LoVo (cell line): Measurements from ENCODE around the gene GPRIN1.
"Not testable (repeated sequence)": the region's sequence is repeated elsewhere in the genome, so short reads cannot be mapped to it uniquely, and the experiment has no call there.

Experiments used
- DNase-seq: peaks from one replicate; pipeline ENCODE4 v3.0.0-alpha.2; 2016; ENCODE audit warnings: low spot score

The GPRIN1 gene

DNA sequence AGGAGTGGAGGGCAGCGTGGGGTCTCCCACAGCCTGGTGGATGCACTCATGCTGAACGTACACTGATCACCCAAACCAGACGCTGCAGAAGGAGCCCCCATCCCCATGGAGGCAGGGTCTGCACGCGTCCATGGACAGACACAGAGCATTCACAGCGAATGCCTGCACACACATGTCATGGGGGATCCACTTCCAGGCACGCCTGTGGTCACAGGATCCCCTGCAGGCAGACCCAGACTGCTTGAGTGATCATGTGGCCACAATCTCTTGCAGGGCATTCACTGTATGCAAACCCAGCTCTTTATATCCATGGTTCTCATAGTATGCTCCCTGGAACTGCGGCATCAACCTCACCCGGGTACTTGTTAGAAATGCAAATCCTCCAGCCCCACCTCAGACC lies 15.0 kb upstream of the GPRIN1 start:
- DNase-seq = no peak

DNA sequence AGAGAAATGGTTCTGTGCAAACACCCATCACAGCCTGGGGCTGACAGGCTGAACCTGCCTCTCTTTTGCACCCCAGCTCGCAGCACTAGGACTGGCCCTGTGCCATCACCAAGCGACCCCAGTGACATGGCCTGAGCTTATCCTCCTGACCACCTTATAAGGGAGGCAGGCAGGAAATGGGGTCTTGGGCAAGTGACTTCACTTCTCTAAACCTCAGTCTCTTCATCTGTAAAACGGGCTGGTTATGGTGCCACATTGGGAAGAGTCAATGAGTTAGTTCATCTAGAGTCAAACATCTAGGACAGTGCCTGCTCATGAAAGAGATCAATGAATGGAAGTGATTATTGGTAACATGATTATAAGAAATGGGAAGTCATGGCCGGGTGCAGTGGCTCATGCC lies 14.2 kb upstream of the GPRIN1 start:
- DNase-seq = no peak

DNA sequence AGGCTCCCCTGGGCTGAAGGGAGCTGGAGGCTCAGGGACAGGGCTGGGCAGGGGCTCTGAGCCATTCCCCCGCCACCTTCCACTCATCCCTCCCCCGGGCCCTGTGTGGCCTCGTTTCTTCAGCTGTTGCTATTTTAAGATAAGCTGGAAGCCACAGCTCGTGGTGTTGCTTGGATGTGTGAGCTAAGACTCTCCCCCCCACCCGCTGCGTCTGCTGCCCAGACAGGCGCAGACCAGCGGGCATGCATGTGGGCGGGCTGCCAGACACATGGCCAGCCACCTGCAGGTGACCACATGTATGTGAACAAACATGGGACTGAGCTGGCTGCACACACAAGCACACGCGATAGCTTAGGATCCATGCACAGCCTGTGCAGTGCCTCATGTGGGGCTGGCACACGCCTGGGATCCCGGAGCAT lies 11.7 kb upstream of the GPRIN1 start:
- DNase-seq = no peak

DNA sequence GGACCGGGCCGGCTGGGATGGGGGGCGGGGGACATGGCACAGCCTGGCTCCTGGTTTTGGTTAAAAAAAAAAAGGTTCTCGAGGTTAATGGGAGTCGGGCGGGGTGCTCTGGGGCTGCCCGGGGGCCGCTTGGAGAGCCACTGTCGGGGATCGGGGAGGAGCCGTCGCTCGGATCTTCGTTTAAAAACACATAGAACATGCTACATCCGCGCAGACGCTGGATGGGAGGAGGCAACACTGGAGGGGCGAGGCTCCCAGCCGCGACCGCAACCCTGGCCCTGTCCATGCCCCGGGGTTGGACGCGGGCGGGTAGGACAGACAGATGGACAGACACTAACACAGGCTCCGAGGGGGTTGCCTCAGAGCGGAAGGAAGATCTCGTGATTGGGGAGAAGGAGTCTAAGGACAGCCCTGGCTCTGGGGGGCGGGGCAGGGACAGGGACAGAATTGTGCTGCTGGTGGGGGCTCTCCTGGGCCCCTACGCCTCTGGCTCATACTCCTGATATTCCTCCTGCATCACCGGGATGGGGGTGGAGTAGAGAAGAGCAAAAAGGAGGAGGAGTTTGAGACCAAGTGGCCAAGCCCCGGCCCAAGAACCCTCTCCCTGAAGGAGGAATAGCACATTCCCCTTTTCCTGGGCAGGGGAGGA lies 10.5 kb upstream of the GPRIN1 start:
- DNase-seq = no peak

DNA sequence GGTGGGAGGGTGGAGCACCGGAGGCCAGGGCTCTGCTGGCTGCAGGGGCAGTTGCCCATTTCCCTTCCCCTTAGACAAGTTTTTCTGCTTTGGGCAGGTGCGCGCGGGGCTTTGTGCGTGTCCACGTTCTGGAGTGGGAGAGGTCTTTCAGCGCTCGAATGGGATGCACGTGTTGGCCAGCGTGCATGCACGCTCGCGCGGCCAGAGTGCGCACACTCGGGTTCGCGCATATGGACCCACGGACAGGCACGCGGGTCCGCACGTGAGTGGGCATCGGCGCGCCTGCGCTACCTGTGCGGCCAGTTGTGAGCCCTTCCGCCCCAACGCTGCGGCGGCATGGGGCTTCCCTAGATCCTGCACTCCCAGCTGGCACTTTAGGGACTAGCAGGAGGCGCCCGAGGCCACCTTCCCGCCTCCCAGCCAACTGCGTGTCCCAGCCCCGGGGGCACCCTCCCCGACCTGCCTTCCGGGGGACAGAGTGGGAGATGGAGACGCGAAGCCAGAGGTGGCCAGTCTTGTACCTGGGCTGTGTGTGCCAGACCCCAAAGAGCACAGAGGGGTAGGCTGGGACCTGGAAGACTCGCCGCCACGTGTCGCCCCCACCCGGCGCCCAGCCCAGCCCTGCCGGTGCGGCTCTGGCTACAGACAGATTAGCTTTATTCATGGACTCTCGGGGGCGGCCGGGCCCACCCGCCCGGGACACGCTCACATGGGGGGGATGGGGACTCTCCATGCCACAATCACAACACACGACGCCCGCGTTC lies 9.8 kb upstream of the GPRIN1 start:
- DNase-seq = no peak

DNA sequence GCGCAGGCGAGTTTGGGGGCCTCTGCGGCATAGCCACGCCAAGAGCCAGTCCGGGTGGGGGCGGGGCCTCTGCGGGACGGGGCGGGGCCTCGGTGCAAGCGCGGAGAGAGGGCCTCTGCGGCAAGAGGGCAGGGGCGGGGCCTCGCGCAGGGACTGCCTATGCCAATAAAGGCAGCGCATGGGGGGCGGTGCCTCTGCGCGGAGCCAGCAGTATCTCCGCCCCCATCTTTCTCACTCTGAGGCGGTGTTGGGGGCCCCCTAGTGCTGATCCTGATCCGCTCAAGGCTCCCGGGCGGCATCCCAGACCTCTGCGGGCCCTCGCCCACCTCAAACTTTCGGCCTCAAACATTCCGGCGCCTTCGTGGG lies 9.2 kb upstream of the GPRIN1 start:
- DNase-seq = no peak

DNA sequence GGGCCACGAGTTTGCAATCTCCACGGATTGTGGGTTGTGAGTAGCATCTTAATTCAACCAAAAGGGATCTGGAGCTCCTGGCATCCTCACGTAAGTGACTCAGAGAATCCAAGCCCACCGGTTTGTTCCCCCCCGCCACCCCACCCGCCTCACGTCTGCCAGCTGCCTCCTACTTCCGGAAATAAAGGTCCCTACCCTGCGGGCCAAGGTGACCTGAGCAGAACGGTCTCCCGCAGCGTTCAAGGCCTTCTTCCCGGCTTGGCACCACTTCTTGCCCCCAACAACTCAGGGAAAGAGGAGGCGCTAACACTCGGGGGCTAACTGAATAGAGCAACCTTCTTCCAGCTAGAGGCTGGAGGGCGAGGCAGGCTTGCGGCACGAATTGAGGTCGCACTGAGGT lies 8.8 kb upstream of the GPRIN1 start:
- DNase-seq = no peak

DNA sequence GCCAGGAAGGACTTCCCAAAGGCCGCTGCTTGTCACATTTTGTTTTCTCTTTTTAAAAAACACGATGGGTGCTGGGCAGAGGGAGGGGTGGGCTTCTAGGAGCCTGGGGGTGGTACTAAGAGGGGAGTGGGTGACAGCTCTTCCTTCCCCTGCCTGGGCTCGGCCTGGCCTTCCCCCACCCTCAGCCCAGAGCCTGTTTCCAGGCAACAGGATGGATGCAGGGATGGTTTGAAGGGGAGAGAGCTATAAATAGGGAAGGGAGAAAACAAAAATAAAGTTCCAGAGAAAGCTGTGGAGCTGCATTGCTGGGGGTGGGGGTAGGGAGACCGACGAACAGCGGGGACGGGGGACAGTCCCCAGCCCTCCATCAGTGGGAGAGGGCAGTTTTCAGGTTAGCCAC lies 6.6 kb upstream of the GPRIN1 start:
- no peak for DNase-seq

DNA sequence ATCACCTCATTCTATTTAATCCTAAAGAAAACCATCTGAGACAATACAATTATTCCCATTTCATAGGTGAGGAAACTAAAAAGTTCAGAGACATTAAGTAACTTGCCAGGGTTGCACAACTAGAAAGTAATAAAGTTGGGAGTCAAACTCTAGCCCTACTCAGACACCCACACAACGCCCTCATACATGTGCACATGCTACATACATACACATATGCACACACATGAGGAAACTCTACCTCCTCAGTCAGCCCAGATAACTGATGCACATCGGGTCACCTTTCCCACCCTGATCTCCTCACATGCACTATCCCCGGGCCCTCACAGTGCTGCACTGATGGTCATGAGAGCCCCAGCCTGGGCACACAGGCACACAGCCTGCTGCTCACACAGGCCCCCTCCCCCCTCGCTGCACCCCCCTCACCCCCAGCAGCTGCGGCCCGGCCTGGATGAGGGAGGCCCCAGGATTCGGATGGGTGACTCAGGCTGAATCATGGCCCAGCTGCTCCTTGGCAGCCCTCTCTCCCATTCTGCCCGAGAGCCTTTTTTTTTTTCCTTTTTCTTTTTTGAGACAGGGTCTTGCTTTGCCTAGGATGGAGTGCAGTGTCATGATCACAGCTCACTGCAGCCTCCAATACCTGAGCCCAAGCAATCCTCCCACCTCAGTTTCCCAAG lies 5.0 kb upstream of the GPRIN1 start:
- DNase-seq = no peak

DNA sequence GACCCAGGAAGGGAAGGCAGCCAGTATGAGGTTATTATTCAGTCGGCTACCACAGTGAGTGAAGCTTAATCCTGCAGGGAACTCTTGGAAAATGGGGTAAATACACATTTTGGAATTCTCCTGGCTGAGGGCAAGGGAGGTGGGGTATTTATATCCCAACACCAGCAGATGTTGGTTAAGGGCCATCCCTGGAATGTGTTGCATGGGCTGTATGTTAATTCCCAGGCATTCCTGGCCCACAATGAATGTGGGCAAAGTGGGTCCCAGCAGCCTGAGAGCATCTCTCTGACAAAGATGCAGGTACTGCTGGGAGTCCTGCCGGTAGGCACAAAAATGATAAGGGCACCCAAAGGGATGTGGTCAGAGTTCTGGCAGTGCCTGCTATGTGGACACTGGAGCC lies 2.9 kb upstream of the GPRIN1 start:
- DNase-seq = no peak

DNA sequence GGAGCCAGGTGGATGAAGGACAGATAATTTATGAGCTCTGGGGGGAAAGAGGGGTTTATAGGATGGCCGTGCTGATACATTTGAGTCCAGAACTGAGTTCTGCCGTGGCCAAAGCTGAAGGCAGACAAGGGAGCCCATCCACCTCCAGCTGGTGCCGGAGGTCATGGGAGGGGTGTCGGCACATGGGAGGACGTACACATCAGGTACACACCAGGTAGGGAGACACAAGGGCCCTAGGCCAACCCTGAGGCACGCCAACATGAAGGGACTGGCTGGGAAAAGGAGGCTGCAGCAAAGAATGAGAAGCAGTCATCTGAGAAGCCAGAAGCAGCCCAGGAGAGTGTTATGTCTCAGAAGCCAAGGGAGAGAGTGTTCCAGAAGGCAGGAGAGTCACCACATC lies 2.1 kb upstream of the GPRIN1 start:
- no peak for DNase-seq

DNA sequence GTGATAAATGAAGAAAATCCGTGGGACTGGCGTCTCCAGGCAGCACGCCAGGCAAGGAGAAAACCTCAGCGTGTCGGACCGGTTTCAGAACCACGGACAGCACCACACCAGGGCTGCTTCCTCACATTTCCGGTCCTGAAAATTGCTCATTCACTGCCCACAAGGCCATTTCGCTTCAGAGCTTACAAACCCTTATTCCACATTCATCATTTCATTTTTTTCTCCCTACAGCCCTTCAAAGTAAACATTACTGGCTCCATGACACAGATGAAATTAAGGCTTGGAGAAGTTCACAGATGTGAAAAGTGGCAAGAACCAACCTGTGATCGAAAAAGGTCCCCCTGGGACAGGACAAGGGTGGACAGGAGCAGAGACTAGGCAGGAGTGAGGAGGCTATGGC lies 1.5 kb upstream of the GPRIN1 start:
- peak; percentile 74 for DNase-seq

DNA sequence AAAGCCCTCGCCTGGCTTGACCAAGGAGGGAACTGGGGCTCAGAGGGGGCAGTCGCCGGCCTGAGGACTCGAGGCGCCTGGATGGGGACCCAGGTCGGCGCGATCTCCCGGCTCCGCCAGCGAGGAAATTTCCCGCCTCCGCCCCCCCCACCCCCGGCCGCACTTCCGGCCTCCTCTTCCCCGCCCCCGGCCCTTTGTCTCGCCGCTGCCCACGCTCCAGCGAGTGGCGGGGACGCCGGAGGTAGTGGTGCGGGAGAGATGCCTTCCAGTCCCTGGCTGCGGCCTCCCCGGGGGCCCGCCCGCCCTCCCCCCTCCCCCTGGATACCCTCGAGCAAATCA lies 448 bp upstream of the GPRIN1 start:
- no peak for DNase-seq

DNA sequence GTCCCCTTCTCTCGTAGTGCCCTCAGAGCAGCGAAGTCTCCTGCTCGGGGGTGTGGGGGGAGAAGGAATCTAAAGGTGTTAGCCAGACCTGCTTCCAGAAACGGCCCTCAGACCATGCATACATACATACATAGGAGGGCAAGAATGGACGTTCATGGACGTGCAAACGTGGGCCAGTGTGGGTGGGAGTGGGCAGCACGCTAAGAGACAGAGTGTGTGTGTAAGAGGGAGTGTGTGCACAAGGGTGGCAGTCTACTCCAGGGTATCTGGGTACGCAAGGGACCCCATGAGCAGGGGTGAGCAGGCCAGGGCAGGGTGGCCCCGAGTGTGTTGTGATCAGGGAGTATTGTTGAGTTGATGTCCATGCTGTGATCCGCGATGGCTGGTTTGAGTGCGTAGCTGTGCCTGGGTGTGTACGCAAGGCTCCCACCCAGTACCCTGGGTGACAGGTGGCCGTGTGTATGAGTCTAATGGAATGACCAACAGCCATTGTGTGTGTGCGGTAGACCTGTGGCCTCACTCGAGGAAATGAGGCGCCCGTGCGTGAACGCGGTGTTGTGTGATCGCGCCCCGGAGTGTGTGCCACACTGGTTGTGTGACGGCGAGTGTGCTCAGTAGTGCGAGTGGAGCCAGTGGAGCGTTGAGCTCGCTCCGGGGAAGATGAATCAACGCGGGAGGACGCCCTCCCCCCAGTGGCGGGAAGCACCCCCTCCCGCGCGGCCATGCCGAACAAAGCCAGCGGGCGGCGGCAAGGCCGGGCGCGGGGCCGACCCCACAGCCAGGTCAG lies 826 bp downstream of the GPRIN1 start:
- DNase-seq = no peak

DNA sequence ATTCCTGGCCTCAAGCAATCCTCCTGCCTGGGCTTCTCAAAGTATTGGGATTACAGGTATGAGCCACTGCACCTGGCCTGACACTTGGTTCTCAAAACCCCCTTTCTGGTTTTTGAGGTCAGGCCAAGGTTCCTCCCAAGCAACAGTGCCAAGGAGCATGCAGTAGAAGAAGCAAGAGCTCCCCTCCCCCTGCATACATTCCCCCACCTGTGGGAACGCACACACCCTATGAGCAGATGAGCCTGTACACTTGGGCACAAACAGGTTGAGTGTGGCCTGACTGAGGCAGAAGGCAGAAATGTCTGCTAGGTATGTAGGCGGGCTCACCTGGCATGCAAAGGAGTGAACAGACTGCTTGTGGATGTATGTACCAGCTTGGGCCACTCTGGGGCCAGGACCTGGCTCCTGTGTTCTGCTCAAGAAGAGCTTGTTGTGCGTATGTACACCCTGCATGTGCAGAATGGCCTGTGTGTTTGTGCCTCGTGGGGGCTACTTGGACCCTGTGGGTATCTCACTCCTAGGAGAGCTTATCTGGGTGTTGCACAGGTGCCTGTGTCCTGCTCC lies 1.7 kb downstream of the GPRIN1 start:
- DNase-seq = no peak

DNA sequence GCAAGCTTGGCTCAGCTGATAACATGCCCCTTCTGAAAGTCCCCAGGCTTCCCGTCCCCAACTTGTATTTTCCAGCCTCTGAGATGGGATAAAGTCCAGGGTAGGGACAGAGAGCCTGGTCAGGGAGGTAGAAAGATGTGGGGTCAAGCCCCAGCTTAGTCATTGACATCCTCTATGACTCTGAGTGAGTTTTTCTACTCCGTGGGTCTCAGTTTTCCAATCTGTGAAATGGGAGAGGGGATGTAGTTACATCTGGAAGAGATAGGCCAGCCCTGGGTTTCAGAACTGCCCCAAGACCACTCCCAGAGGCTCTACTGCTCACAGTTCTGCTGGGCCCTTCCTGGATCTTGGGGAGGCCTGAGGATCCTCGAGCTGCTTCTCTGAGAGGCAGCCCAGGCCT lies 3.1 kb downstream of the GPRIN1 start:
- no peak for DNase-seq

DNA sequence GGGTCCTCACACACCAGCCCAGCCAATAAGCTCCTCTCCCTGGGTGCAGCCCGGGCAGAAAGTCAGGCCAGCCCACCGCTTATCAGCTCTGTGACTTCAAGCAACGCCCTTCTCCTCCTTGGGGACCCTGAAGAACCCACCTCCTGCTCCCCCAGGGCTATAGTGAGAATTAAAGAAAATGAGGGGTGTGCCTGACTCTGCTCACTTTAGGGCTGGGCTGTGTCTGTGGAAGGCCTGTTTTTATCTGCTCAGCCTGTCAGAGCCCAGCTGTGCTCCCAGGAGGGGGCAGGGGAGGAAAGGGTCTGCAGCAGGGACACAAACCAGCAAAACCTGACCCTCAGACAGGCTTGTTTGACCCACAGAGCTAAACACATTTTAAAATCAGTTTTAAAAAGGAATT lies 3.9 kb downstream of the GPRIN1 start:
- DNase-seq = no peak

DNA sequence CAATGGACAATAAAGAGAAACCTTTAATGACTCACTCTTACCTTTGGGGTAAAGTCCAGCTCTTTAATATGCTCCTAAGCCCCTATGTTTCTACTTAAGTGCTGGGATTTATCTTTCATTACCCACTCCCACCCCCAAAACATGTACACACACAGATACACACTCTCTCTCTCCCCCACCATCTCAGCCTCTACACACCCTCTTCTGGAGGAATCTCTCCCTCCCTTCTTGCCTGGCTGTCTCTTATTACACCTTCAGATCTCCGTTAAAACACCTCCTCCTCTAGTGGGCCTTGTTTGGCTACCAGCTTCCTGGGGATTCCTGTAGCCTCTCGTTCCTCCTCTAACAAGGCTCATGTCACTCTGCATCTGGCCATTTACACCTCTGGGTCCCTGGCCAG lies 6.9 kb downstream of the GPRIN1 start:
- DNase-seq = no peak

DNA sequence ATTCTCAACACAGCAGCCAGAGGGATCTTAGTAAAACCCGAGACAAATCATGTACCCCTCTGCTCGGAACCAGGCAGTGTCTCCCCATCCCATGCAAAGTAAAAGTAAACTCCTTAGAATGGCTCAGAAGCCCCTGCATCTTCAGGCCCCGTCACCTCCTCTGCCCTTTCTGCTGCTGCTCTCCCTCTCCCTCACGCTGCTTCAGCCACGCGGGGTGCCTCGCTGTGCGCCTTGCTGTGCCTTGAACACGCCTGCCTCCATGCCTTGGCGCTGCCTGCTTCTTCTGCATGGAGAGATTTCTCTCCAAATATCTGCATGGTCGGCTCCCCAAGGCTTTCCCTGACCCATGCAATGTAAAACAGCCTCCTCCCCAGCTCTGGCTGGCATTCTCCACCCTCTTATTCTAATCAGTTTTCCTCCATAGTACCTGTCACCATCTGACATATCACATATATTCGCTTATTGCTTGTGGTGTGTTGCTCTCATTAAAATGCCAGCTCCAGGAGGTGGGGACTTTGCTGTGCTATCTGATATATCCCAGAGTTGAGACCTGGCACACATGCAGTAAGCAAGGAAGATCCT lies 8.0 kb downstream of the GPRIN1 start:
- no peak for DNase-seq

DNA sequence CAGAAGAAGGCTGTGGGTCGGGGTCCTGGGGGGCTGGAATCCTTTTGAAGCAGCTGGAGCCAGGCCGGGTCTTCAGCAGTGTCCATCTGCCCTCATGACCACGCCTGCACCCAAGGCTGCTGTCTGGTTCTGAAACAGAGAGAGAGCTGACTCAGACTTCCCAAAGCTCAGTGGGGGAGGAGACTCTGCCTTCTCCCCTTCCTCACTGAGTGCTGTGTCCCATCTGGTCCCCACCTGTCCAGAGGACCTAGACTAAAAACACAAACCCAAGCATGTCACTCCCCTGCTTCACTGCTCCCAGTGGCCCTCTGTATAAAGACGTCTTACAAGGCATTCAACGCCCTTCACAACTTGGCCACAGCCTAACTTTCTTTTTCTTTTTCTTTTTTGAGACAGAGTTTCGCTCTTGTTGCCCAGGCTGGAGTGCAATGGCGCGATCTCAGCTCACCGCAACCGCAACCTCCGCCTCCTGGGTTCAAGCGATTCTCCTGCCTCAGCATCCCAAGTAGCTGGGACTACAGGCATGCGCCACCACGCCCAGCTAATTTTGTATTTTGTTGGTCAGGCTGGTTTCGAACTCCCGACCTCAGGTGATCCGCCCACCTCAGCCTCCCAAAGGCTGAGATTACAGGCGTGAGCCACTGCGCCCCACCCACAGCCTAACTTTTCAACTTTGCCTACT lies 10.1 kb downstream of the GPRIN1 start:
- not testable (repeated sequence) for DNase-seq
